ENCODE data around the gene GPD1. TPM values are rescaled to one million over a fixed set of nuclear protein-coding genes. Genes with fewer than 3 reads are reported as not detected.

The GPD1 gene
- total and polyA plus RNA-seq, 9 of the 15 experiments (the other 6 are each of a cell fraction or from before 2014, with no cell fraction given): 0.13 to 1.00 (median 0.55) TPM

DNA sequence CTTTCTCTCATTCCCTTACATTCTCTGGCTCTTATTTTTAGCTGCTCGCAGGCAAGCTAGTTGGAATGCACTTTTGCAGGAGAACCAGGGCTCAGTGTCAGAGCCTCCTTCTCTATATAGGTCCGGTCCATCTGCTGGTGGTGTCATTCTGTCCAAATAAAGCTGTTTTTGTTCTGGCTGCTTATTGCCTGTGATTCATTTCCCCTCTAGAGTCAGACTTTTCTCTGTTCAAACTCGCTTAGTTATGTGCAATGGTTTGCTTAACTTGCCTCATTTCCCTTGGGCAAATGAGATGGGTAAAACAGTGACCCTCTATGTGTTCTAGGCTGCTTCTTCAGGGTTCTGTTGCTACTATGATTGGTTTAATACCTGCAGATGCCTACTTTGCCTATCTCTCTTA lies 15.8 kb upstream of the GPD1 start:
- no peaks in the 10 kb centered on the region for H3K27me3 ChIP-seq (ENCODE audit: control insufficient read depth in 2 of 2, insufficient read depth in 2 of 2, low read length in 2 of 2)
- intact Hi-C loops (cut with micrococcal nuclease): loop anchor here (1.0 to 5.0 kb wide), 2 partner anchors 87 to 674 kb away; partner anchors contain the start of gene ATF1
- H3K36me3 ChIP-seq (ENCODE audit: control insufficient read depth, insufficient read depth, low read length): peaks cover 65% of the 10 kb centered on the region
- in situ Hi-C loops (cut with MboI): no loop called here
- no TSS peak for BruUV-seq (replicated peaks)
- peaks cover 10% of the 10 kb centered on the region for H3K79me2 ChIP-seq (ENCODE audit: control insufficient read depth, insufficient read depth, low read length)
- DNase-seq (ENCODE audit: extremely low read depth in 1 of 4, low spot score in 3 of 4): no peak
- no peak overlapping the region for H3K9ac ChIP-seq (ENCODE audit: insufficient read depth in 1 of 2, low read depth in 2 of 2, low read length in 2 of 2)
- CTCF ChIA-PET (ENCODE audit: low intra/inter-chr PET ratio): interaction anchor here (0.5 to 2.3 kb wide), 4 partner anchors 24 to 227 kb away, joined by 3 to 24 read pairs (median 5); partner anchors contain the start of gene COX14
- no peak for TF ChIP-seq NONO (IDR thresholded peaks at IDR 0.05; ENCODE audit: low read depth in 2 of 2, low read length in 1 of 2)
- no peak for TF ChIP-seq FUS (optimal IDR thresholded peaks at IDR 0.05; ENCODE audit: low read depth, low read length)
- TF ChIP-seq, protein P1, sequence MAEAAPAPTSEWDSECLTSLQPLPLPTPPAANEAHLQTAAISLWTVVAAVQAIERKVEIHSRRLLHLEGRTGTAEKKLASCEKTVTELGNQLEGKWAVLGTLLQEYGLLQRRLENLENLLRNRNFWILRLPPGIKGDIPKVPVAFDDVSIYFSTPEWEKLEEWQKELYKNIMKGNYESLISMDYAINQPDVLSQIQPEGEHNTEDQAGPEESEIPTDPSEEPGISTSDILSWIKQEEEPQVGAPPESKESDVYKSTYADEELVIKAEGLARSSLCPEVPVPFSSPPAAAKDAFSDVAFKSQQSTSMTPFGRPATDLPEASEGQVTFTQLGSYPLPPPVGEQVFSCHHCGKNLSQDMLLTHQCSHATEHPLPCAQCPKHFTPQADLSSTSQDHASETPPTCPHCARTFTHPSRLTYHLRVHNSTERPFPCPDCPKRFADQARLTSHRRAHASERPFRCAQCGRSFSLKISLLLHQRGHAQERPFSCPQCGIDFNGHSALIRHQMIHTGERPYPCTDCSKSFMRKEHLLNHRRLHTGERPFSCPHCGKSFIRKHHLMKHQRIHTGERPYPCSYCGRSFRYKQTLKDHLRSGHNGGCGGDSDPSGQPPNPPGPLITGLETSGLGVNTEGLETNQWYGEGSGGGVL (CRISPR knock-in tag; IDR thresholded peaks at IDR 0.05): no peak
- TF ChIP-seq SETDB1 (IDR thresholded peaks at IDR 0.05; ENCODE audit: low read length): no peak
- no peak for TF ChIP-seq JUND (IDR thresholded peaks at IDR 0.05; ENCODE audit: borderline replicate concordance, low read depth, low read length)
- no peak for TF ChIP-seq JUND (tag; IDR thresholded peaks at IDR 0.05; ENCODE audit: borderline replicate concordance, low read depth, low read length)
- no peak for TF ChIP-seq SPI1 (IDR thresholded peaks at IDR 0.05; ENCODE audit: borderline replicate concordance, low read depth, low read length)
- TF ChIP-seq MCM2 (IDR thresholded peaks at IDR 0.05; ENCODE audit: low read depth): no peak
- TF ChIP-seq ARHGAP35 (IDR thresholded peaks at IDR 0.05; ENCODE audit: partially characterized antibody): no peak
- H2AFZ ChIP-seq (ENCODE audit: low read depth, low read length): no peak overlapping the region
- no peak overlapping the region for H3K27ac ChIP-seq (ENCODE audit: extremely low read depth, low read depth, low read length)
- POLR2A ChIA-PET: interaction anchor here (0.6 to 1.2 kb wide), 3 partner anchors 8 to 347 kb away, joined by 3 to 7 read pairs (median 4); partner anchors contain the start of gene TMBIM6
- FAIRE-seq: no peak
- H3K4me2 ChIP-seq (ENCODE audit: insufficient read depth, low read length): no peak overlapping the region
- no peaks in the 10 kb centered on the region for H3K9me1 ChIP-seq (ENCODE audit: control insufficient read depth, insufficient read depth, low read length)
- H3K4me1 ChIP-seq (replicated peaks in 1 of 2; ENCODE audit: control insufficient read depth in 2 of 2, insufficient read depth in 2 of 2, low read length in 2 of 2): peaks cover 5 to 12% of the 10 kb centered on the region in 2 experiments; a peak in 3 of 5 replicates
- H3K4me3 ChIP-seq: no peak overlapping the region
- 74% methylated on average over 3 of the region's 3 CpGs for WGBS (ENCODE audit: insufficient coverage, low coverage, missing lambda C conversion rate)
- peaks cover 5% of the 10 kb centered on the region for H4K20me1 ChIP-seq (replicated peaks; ENCODE audit: control insufficient read depth, insufficient read depth, low read length)
- no peak for ATAC-seq
- H3K9me3 ChIP-seq (replicated peaks; ENCODE audit: control insufficient read depth, insufficient read depth, low read depth, low read length): no peaks in the 10 kb centered on the region
